Measurements from ENCODE around the gene MS4A3.
"Not testable (repeated sequence)": the region's sequence is repeated elsewhere in the genome, so short reads cannot be mapped to it uniquely, and the experiment has no call there.

Gene MS4A3

DNA sequence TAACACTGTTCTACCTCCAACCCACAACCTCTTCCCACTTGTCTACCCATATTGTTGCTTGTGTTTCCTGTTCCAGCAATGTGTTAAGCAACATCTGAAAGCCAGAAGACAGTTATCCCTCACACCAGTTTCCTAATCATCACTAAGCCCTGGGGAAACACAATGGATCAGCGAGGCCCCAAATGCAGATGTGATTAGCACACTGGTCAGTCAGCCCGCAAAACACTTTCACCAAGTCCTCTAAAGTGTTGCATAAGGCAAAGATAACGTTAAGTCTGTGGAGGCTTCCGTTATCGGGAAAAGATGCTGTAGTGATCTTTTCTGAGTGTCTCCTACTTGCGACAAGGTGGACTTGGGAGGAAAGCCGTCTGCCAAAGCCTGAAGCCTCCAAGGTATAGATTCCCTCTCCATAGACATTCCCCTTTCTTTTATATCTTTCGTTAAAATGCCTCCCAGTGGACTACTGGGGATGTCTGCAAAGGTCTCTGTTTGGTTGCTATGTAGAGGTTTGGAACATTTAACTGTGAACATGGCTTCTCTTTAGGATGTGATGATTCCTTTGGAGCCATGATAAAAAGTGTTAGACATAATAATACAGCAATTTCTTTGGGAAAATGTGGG is at the start of gene MS4A3:
Gene MS4A3 (plus strand): TSS at position 317 of the 621 bp plus-strand sequence. CDS start 4,496 bp downstream, outside the sequence.
- POLR2A ChIA-PET (ENCODE audit: low non-redundant PET), result no interaction called here
- DNase-seq (ENCODE audit: low spot score), result no peak
- no peak for TF ChIP-seq CTCF (conservative IDR thresholded peaks at IDR 0.05; ENCODE audit: low read depth)
- no peak within 1 kb of the TSS for H3K27ac ChIP-seq
- CTCF ChIA-PET, result interaction anchor here (0.6 kb wide), 1 partner anchor 156 kb away, joined by 3 read pairs; no protein-coding TSS in a partner anchor

GRCh38 chr11:60016881-60017280 is 39.6 kb upstream of the MS4A3 start, which contains the start of gene OOSP4B:
Gene OOSP4B, plus strand, starts transcription at chr11:60017181.
- DNase-seq (ENCODE audit: low spot score), result no peak
- H3K27ac ChIP-seq, result no peak within 1 kb of the TSS
- ChIA-PET CTCF (interaction anchor here (0.6 kb wide), 1 partner anchor 192 kb away, joined by 5 read pairs; no protein-coding TSS in a partner anchor), POLR2A (ENCODE audit: low non-redundant PET) (no interaction called here)
- TF ChIP-seq CTCF (conservative IDR thresholded peaks at IDR 0.05; ENCODE audit: low read depth), result no peak

GRCh38 chr11:60018058-60018457 is 38.4 kb upstream of the MS4A3 start:
- no peak for TF ChIP-seq CTCF (conservative IDR thresholded peaks at IDR 0.05; ENCODE audit: low read depth)
- no peak overlapping the region for H3K27ac ChIP-seq
- CTCF ChIA-PET, result no interaction called here
- POLR2A ChIA-PET (ENCODE audit: low non-redundant PET), result no interaction called here
- no peak for DNase-seq (ENCODE audit: low spot score)

GRCh38 chr11:60020376-60020775 is 36.1 kb upstream of the MS4A3 start:
- CTCF ChIA-PET; POLR2A ChIA-PET (ENCODE audit: low non-redundant PET); DNase-seq (ENCODE audit: low spot score); H3K27ac ChIP-seq: not testable (repeated sequence)

DNA sequence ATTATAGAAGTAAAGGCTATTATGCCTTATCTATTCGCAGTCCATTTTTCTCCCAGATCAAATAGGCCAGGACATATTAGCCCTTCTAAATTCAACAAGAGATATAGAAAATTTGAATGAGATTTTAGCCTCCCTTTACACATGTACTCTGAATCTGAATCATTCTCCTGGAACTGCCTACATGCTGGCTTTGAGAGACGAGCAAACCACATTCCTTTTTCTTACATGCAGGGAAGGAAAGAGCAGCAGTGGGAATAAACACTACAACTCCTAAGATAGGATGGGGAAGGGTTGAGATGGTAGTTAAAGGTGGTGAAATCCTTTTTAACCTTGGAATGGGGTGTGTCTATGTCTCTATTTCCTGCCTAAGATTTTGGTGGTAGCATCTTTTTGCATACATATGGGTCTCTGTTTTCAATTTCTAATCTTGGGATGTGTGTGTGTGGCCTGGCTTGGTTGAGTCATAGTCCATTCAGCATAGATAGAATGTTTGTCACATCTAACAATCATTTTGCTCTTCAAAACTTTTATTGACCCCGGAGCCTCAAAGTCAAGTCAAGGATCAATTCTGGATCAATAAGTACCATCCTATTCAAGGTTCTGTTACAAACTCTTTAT is 27.3 kb upstream of the MS4A3 start:
- H3K27ac ChIP-seq, result no peak overlapping the region
- ChIA-PET POLR2A (ENCODE audit: low non-redundant PET) (no interaction called here), CTCF (no interaction called here)
- TF ChIP-seq CTCF (conservative IDR thresholded peaks at IDR 0.05; ENCODE audit: low read depth), result no peak
- DNase-seq (ENCODE audit: low spot score), result no peak

- H3K27ac ChIP-seq, result no peak within 1 kb of the TSS
- ChIA-PET POLR2A (ENCODE audit: low non-redundant PET) (no interaction called here), CTCF (no interaction called here)
- no peak for TF ChIP-seq CTCF (conservative IDR thresholded peaks at IDR 0.05; ENCODE audit: low read depth)
- no peak for DNase-seq (ENCODE audit: low spot score)
Measured at GRCh38 chr11:60040109-60040508, 16.4 kb upstream of the MS4A3 start, which contains the start of gene OOSP2. Gene OOSP2, plus strand, starts transcription at chr11:60040409. Its CDS starts 51 bp downstream, at chr11:60040460.

DNA sequence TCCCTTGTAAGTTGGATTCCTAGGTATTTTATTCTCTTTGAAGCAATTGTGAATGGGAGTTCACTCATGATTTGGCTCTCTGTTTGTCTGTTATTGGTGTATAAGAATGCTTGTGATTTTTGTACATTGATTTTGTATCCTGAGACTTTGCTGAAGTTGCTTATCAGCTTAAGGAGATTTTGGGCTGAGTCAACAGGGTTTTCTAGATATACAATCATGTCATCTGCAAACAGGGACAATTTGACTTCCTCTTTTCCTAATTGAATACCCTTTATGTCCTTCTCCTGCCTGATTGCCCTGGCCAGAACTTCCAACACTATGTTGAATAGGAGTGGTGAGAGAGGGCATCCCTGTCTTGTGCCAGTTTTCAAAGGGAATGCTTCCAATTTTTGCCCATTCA is 6.0 kb upstream of the MS4A3 start:
- POLR2A ChIA-PET (ENCODE audit: low non-redundant PET); DNase-seq (ENCODE audit: low spot score); CTCF ChIA-PET; H3K27ac ChIP-seq: not testable (repeated sequence)

- DNase-seq (ENCODE audit: low spot score), result not testable (repeated sequence)
Measured at GRCh38 chr11:60050839-60051238, 5.6 kb upstream of the MS4A3 start.

More at GRCh38 chr11:60050839-60051238, 5.6 kb upstream of the MS4A3 start:
- CTCF ChIA-PET; H3K27ac ChIP-seq; POLR2A ChIA-PET (ENCODE audit: low non-redundant PET): not testable (repeated sequence)

All from RWPE1 (cell line).